ENCODE results near the gene WLS.

DNA sequence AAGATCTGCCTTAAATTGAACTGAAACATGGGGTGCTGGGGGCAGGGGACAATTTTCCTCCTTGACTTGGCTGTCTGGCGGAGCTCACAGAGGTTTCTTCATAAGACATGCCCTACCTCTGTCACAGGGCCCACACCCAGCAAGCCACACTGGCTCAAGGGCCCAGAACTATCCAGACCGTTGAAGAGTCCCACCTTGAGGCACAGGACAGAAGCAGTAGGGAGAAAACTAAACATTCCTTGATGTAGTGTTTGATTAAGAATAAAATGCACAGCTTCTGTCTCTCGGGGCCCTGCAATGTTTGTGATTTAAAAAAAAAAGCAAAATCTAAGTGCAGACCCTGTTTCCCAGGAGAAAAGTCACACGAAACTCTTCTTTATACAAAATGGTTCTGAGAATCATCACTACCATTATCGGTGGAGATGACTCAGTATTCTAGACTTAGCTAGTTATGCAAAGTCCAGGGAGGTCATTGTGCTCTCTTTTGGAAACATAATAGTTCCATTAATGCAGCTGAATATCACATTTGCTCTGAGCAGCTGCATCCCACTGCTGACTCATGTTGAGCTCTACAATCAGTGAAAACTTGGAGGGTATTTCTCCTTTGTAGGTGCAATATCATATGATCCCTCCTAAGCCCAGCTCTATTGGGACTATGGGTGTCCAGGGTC, 128.3 kb downstream of the WLS start:
- TF ChIP-seq, protein P1, sequence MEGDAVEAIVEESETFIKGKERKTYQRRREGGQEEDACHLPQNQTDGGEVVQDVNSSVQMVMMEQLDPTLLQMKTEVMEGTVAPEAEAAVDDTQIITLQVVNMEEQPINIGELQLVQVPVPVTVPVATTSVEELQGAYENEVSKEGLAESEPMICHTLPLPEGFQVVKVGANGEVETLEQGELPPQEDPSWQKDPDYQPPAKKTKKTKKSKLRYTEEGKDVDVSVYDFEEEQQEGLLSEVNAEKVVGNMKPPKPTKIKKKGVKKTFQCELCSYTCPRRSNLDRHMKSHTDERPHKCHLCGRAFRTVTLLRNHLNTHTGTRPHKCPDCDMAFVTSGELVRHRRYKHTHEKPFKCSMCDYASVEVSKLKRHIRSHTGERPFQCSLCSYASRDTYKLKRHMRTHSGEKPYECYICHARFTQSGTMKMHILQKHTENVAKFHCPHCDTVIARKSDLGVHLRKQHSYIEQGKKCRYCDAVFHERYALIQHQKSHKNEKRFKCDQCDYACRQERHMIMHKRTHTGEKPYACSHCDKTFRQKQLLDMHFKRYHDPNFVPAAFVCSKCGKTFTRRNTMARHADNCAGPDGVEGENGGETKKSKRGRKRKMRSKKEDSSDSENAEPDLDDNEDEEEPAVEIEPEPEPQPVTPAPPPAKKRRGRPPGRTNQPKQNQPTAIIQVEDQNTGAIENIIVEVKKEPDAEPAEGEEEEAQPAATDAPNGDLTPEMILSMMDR (IDR thresholded peaks at IDR 0.05; ENCODE audit: low read length), result no peak
- TF ChIP-seq EZH2 (optimal IDR thresholded peaks at IDR 0.05; ENCODE audit: low read depth, low read length) (no peak), EZH2phosphoT487 (IDR thresholded peaks at IDR 0.05; ENCODE audit: low read length) (no peak)
